ENCODE data around the gene HMCN1.

Gene HMCN1

GRCh38 chr1:186050360-186050759 lies 316.2 kb downstream of the HMCN1 start:
- no peak overlapping the region for H3K9ac ChIP-seq (ENCODE audit: low read length)
- H3K27me3 ChIP-seq (ENCODE audit: low read length): no peaks in the 10 kb centered on the region
- no peaks in the 10 kb centered on the region for H3F3A ChIP-seq (ENCODE audit: insufficient read depth)
- no peaks in the 10 kb centered on the region for H3K9me3 ChIP-seq (ENCODE audit: insufficient read depth, low read length)
- no peak overlapping the region for H3K4me2 ChIP-seq (ENCODE audit: low read depth, low read length, poor library complexity, severe bottlenecking)
- H3K79me2 ChIP-seq (ENCODE audit: insufficient read depth, low read length): no peaks in the 10 kb centered on the region
- no peaks in the 10 kb centered on the region for H3K9me2 ChIP-seq (replicated peaks; ENCODE audit: insufficient read depth, low read length)
- no peak overlapping the region for H2AFZ ChIP-seq (ENCODE audit: low read depth, low read length, severe bottlenecking)
- H3K27ac ChIP-seq (ENCODE audit: low read depth, low read length): no peak overlapping the region
- TF ChIP-seq, protein P1, sequence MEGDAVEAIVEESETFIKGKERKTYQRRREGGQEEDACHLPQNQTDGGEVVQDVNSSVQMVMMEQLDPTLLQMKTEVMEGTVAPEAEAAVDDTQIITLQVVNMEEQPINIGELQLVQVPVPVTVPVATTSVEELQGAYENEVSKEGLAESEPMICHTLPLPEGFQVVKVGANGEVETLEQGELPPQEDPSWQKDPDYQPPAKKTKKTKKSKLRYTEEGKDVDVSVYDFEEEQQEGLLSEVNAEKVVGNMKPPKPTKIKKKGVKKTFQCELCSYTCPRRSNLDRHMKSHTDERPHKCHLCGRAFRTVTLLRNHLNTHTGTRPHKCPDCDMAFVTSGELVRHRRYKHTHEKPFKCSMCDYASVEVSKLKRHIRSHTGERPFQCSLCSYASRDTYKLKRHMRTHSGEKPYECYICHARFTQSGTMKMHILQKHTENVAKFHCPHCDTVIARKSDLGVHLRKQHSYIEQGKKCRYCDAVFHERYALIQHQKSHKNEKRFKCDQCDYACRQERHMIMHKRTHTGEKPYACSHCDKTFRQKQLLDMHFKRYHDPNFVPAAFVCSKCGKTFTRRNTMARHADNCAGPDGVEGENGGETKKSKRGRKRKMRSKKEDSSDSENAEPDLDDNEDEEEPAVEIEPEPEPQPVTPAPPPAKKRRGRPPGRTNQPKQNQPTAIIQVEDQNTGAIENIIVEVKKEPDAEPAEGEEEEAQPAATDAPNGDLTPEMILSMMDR (IDR thresholded peaks at IDR 0.05; ENCODE audit: insufficient read depth, low read length, poor library complexity, severe bottlenecking): no peak
- no peak for TF ChIP-seq EZH2phosphoT487 (conservative IDR thresholded peaks at IDR 0.05; ENCODE audit: low read length)
- no peaks in the 10 kb centered on the region for H3K36me3 ChIP-seq (ENCODE audit: low read length)
- no peaks in the 10 kb centered on the region for H4K20me1 ChIP-seq (ENCODE audit: low read depth, low read length)
- H3K4me3 ChIP-seq (ENCODE audit: insufficient read depth, low read length, poor library complexity, severe bottlenecking): no peak overlapping the region

DNA sequence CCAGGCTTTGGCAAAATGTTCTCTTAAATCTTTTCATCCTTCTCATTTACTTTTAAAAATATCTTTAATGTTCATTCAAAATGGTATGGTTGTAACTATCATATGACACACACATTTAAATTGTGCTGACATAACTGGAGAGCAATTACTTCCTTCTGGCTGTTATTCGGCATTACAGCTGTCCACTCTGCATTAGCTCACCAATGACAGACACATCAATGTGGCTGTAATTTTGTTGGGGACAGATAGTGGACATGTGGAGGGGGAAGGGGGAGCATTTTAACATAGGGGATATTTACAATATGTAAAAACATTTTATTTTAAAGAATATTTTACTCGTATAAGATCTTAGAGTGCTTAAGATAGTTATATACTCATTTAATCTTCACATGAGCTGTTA lies 319.8 kb downstream of the HMCN1 start:
- no peaks in the 10 kb centered on the region for H4K20me1 ChIP-seq (ENCODE audit: low read depth, low read length)
- H3K36me3 ChIP-seq (ENCODE audit: low read length): no peaks in the 10 kb centered on the region
- no peaks in the 10 kb centered on the region for H3K79me2 ChIP-seq (ENCODE audit: insufficient read depth, low read length)
- no peak overlapping the region for H2AFZ ChIP-seq (ENCODE audit: low read depth, low read length, severe bottlenecking)
- H3K27ac ChIP-seq (ENCODE audit: low read depth, low read length): no peak overlapping the region
- H3K4me2 ChIP-seq (ENCODE audit: low read depth, low read length, poor library complexity, severe bottlenecking): no peak overlapping the region
- no peak overlapping the region for H3K9ac ChIP-seq (ENCODE audit: low read length)
- TF ChIP-seq, protein P1 (IDR thresholded peaks at IDR 0.05; ENCODE audit: insufficient read depth, low read length, poor library complexity, severe bottlenecking): no peak
- no peak for TF ChIP-seq EZH2phosphoT487 (conservative IDR thresholded peaks at IDR 0.05; ENCODE audit: low read length)
- no peaks in the 10 kb centered on the region for H3F3A ChIP-seq (ENCODE audit: insufficient read depth)
- H3K27me3 ChIP-seq (ENCODE audit: low read length): no peaks in the 10 kb centered on the region
- no peaks in the 10 kb centered on the region for H3K9me3 ChIP-seq (ENCODE audit: insufficient read depth, low read length)
- H3K4me3 ChIP-seq (ENCODE audit: insufficient read depth, low read length, poor library complexity, severe bottlenecking): no peak overlapping the region
- H3K9me2 ChIP-seq (replicated peaks; ENCODE audit: insufficient read depth, low read length): no peaks in the 10 kb centered on the region

DNA sequence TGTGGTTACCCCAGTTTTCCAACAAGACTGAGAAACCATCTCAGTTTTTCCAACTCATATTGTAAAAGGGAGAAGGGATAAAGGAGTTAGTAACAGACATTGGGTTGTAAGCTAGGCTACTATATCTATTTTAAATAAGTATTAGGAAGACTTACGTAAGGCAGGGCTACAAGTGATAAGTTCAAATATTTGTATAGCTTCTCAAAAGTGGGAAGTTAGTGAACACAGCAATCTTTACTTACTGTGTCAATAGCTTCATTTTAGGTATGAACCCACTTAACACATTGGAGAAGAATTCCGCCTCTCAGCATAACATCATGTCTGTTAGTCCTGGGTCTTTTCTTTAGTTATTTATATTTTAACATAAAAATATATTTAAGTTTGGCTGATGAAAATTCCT lies 320.7 kb downstream of the HMCN1 start:
- Histone ChIP-seq H2AFZ (ENCODE audit: low read depth, low read length, severe bottlenecking) (no peak overlapping the region), H3F3A (ENCODE audit: insufficient read depth) (no peaks in the 10 kb centered on the region), H3K27ac (ENCODE audit: low read depth, low read length) (no peak overlapping the region), H3K9ac (ENCODE audit: low read length) (no peak overlapping the region), H3K27me3 (ENCODE audit: low read length) (no peaks in the 10 kb centered on the region), H4K20me1 (ENCODE audit: low read depth, low read length) (no peaks in the 10 kb centered on the region), H3K4me2 (ENCODE audit: low read depth, low read length, poor library complexity, severe bottlenecking) (no peak overlapping the region), H3K4me3 (ENCODE audit: insufficient read depth, low read length, poor library complexity, severe bottlenecking) (no peak overlapping the region), H3K36me3 (ENCODE audit: low read length) (no peaks in the 10 kb centered on the region), H3K9me3 (ENCODE audit: insufficient read depth, low read length) (no peaks in the 10 kb centered on the region), H3K9me2 (replicated peaks; ENCODE audit: insufficient read depth, low read length) (no peaks in the 10 kb centered on the region), H3K79me2 (ENCODE audit: insufficient read depth, low read length) (no peaks in the 10 kb centered on the region)
- TF ChIP-seq EZH2phosphoT487 (conservative IDR thresholded peaks at IDR 0.05; ENCODE audit: low read length): no peak
- TF ChIP-seq, protein P1 (IDR thresholded peaks at IDR 0.05; ENCODE audit: insufficient read depth, low read length, poor library complexity, severe bottlenecking): no peak
